ENCODE data around the gene PPM1B. TPM values are rescaled to one million over a fixed set of nuclear protein-coding genes. Genes with fewer than 3 reads are reported as not detected.
"Not testable (repeated sequence)": the region's sequence is repeated elsewhere in the genome, so short reads cannot be mapped to it uniquely, and the experiment has no call there.

PPM1B gene
- total and polyA plus RNA-seq, 2 experiments from 2014 or later, result 54.8 to 81.2 TPM

- TF ChIP-seq CTCF (IDR thresholded peaks at IDR 0.05; ENCODE audit: low read depth, low read length), result no peak
These were observed 76.6 kb downstream of the PPM1B start for GRCh38 chr2:44245083-44245861.

GRCh38 chr2:44246436-44246835, 77.8 kb downstream of the PPM1B start:
- Histone ChIP-seq H3K36me3 (no peaks in the 10 kb centered on the region), H3K9me3 (ENCODE audit: low read depth) (no peaks in the 10 kb centered on the region), H3K27me3 (no peaks in the 10 kb centered on the region), H3K4me1 (ENCODE audit: low read depth) (peaks cover 4% of the 10 kb centered on the region), H3K4me3 (no peak overlapping the region), H3K27ac (no peak overlapping the region)
- TF ChIP-seq CTCF (IDR thresholded peaks at IDR 0.05; ENCODE audit: low read depth, low read length), result no peak
- peak in 1 of 2 donors; percentile 49 for DNase-seq (ENCODE audit: low read depth in 1 of 2, low spot score in 1 of 2)

More at GRCh38 chr2:44245083-44245861, 76.6 kb downstream of the PPM1B start:
- no peak for DNase-seq (ENCODE audit: low read depth in 1 of 2, low spot score in 1 of 2)
- H3K4me3 ChIP-seq, result no peak overlapping the region
- H3K4me1 ChIP-seq (ENCODE audit: low read depth), result peaks cover 4% of the 10 kb centered on the region
- no peaks in the 10 kb centered on the region for H3K36me3 ChIP-seq
- H3K27ac ChIP-seq, result no peak overlapping the region
- no peaks in the 10 kb centered on the region for H3K27me3 ChIP-seq
- H3K9me3 ChIP-seq (ENCODE audit: low read depth), result no peaks in the 10 kb centered on the region

- DNase-seq (ENCODE audit: low read depth in 1 of 2, low spot score in 1 of 2), result no peak
- H3K4me1 ChIP-seq (ENCODE audit: low read depth), result peaks cover 4% of the 10 kb centered on the region
- no peak overlapping the region for H3K27ac ChIP-seq
- H3K36me3 ChIP-seq, result no peaks in the 10 kb centered on the region
- no peaks in the 10 kb centered on the region for H3K27me3 ChIP-seq
- no peak overlapping the region for H3K4me3 ChIP-seq
- no peaks in the 10 kb centered on the region for H3K9me3 ChIP-seq (ENCODE audit: low read depth)
- TF ChIP-seq CTCF (IDR thresholded peaks at IDR 0.05; ENCODE audit: low read depth, low read length), result no peak
These were observed 78.2 kb downstream of the PPM1B start for GRCh38 chr2:44246840-44247369.

GRCh38 chr2:44247924-44248323, 79.2 kb downstream of the PPM1B start:
- peak; percentile 4 for TF ChIP-seq CTCF (IDR thresholded peaks at IDR 0.05; ENCODE audit: low read depth, low read length)
- H3K27me3 ChIP-seq, result no peaks in the 10 kb centered on the region
- no peaks in the 10 kb centered on the region for H3K9me3 ChIP-seq (ENCODE audit: low read depth)
- no peak overlapping the region for H3K27ac ChIP-seq
- no peak overlapping the region for H3K4me3 ChIP-seq
- peaks cover 4% of the 10 kb centered on the region for H3K4me1 ChIP-seq (ENCODE audit: low read depth)
- DNase-seq (ENCODE audit: low read depth in 1 of 2, low spot score in 1 of 2), result no peak
- no peaks in the 10 kb centered on the region for H3K36me3 ChIP-seq

GRCh38 chr2:44249269-44249668, 80.6 kb downstream of the PPM1B start:
- H3K9me3 ChIP-seq (ENCODE audit: low read depth); DNase-seq (ENCODE audit: low read depth in 1 of 2, low spot score in 1 of 2); H3K27ac ChIP-seq; H3K27me3 ChIP-seq; H3K4me3 ChIP-seq; H3K4me1 ChIP-seq (ENCODE audit: low read depth); H3K36me3 ChIP-seq: not testable (repeated sequence)

GRCh38 chr2:44250376-44250775, 81.7 kb downstream of the PPM1B start:
- TF ChIP-seq CTCF (IDR thresholded peaks at IDR 0.05; ENCODE audit: low read depth, low read length), result no peak
- Histone ChIP-seq H3K9me3 (ENCODE audit: low read depth) (no peaks in the 10 kb centered on the region), H3K4me1 (ENCODE audit: low read depth) (no peaks in the 10 kb centered on the region), H3K36me3 (no peaks in the 10 kb centered on the region), H3K27me3 (no peaks in the 10 kb centered on the region), H3K27ac (no peak overlapping the region), H3K4me3 (no peak overlapping the region)
- no peak for DNase-seq (ENCODE audit: low read depth in 1 of 2, low spot score in 1 of 2)
